Stimulated activated CD4-positive, alpha-beta T cell treated with anti-CD3 and anti-CD28 coated beads, Interleukin-2, amount 100 ng/mL, for 24 hours (primary cell): Measurements from ENCODE around the gene ALOX12B.
A peak's percentile ranks its signal among the peaks of the same experiment; 100 is the strongest.
"Not testable (repeated sequence)": the region's sequence is repeated elsewhere in the genome, so short reads cannot be mapped to it uniquely, and the experiment has no call there.

ENCODE experiments used
- DNase-seq, 2 donors: peaks; one replicate each; pipeline ENCODE4 v3.0.0-alpha.2; 2020

Gene ALOX12B

GRCh38 chr17:8063761-8064534, 23.6 kb downstream of the ALOX12B start:
- no peak for DNase-seq

DNA sequence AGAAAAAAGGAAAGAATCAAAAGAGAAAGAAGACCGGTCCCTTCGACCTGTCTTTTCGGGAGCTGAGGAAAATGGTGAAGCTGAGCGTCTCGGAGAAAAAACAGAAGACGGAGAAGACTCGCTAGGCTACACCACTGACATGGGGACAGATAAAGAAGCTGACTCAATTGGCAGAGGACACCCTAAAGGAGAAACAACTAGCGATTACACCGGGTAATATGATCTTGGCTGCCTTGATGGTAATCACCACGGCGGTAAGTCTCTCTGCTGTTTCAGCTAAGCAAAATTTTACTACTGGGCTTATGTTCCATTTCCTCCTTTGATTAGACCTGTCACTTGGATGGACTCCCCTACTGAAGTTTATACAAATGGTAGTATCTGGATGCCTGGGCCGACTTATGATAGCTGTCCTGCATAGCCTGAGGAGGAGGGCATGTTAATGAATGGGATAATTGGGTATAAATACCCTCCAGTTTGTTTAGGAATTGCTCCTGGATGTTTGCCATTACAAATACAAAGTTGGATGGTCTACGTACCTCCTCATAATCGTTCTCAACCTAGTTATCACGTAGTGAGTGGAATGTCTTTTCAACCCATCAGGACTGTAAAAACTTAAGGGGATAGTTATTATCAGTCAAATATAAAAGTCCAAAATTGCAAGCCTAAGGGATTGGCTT, 24.6 kb downstream of the ALOX12B start:
- DNase-seq: no peak

GRCh38 chr17:8062435-8062806, 25.1 kb downstream of the ALOX12B start:
- no peak for DNase-seq

GRCh38 chr17:8061851-8062250, 25.7 kb downstream of the ALOX12B start:
- not testable (repeated sequence) for DNase-seq

GRCh38 chr17:8060274-8060673, 27.2 kb downstream of the ALOX12B start:
- peak; percentile 51 to 67 for DNase-seq

DNA sequence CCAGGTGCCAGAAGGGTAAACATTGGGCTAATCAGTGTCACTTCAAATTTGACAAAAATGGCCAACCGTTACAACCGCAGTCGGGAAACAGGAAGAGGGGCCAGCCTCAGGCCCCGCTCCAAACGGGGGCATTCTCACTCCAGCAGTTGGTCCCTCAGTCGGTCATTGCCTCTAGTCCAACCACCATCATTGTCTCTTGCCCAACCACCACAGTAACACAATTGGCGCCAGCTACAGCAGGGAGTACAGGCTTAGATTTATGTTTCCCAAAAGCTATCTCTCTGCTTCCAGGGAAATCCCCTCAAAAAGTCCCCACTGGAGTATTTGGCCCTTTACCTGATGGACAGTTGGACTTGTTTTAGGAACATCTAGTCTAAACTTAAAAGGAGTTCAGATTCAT, 28.4 kb downstream of the ALOX12B start:
- DNase-seq: no peak

DNA sequence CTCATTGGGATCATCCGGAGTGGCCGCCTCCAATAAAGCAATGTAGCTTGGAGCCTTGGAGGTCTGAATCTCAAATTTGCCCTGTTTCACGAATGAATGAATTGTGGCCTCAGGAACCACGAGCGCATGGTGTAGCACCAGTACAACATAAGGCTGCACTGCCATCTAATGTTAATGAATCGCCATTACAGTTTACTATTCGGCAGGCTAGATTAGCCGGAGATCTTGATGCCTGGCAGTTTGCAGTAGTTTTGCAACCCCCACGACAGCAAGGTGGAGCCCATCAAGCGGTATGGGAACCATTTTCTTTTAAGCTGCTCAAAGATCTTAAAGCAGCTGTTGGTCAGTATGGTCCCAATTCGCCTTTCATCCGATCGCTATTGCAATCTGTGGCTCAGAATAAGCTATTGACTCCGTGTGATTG, 29.8 kb downstream of the ALOX12B start:
- DNase-seq: peak; percentile 28 to 54

- DNase-seq: no peak
Measured at GRCh38 chr17:8056976-8057625, 30.4 kb downstream of the ALOX12B start.

DNA sequence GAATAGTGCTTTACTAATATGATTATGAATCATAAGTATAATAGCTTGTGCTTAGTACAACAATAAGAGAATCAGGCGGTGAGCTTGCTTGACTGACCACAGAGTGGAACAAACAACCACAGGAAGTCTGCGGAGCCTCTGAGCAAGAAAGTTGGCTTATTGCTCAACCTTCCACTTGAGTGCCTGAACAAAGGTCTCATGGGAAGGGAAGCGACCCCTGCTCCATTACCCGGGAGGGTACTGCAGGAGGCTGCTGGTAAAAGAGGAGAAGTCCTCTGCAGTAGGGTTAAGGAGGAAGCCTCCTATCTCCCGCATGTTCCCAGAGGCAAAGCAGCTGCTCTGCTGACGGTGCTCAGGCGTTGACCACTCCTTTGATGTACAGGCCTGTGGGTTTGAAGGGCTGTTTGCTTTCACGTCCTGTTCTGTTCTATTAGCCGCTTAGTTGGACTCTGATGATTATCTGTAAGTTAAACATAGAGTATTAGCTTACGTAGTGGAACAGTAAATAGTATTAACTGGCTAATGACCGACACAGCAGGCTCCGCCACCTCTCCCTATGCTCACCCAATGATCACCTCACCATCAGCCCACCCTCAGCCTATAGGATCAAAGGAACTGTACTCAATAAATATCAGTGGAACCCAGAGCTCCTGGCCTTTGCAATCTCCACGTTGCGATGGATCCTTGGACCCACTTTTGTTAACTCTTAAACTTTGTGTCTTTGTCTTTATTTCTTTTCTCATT, 31.1 kb downstream of the ALOX12B start:
- peak in 1 of 2 donors; percentile 22 for DNase-seq

GRCh38 chr17:8055851-8056231, 31.7 kb downstream of the ALOX12B start:
- DNase-seq: no peak

GRCh38 chr17:8053600-8053999, 33.9 kb downstream of the ALOX12B start:
- no peak for DNase-seq

DNA sequence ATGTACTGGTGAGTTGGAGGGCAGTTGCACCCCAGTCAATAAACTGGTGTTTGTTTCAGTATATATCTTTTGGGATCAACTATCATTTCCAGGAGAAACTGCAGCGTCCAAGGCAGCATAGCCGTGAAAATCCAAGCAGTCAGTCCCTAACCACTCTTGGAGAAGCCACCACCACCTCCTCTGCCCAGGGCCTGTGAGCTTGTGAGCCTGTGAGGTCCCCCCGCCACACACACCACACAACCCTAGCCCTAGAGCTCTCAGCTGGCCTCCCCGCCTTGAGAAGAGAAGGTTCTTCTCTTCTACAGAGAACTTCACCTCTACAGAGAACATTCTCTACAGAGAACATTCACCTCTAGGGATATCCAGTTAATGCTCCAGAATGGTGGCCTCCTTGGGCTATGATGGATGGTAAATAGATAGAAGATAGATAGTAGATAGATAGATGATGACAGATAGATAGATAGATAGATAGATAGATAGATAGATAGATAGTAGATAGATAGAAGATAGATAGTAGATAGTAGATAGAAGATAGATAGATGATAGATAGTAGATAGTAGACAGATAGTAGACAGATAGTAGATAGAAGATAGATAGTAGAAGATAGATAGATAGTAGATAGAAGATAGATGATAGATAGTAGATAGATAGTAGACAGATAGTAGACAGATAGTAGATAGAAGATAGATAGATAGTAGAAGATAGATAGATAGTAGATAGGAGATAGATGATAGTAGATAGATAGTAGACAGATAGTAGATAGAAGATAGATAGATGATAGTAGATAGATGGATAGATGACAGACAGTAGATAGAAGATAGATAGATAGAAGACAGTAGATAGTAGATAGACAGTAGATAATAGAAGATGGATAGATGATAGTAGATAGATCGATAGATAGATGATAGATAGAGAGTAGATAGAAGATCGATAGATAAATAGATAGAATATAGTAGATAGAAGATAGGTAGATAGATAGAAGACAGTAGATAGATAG, 35.0 kb downstream of the ALOX12B start:
- no peak for DNase-seq

DNA sequence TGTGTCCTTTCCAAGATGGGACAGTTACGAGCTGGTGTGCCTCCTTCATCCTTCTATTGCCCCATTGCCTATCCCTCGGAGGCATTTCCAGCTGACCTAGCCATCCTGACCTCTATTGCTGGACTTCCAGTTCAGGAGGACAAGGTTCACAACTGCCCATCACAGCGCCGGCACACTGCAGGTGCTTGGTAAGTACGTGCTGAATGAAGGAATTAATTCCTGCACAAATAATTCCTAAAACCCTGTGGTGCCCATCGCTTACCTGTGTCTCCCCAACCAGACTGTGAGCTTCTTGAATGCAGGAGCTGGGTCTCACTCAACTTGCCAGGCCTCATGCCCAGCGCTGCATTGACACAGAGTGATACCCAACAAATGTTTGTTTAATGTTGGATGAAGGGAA, 35.7 kb downstream of the ALOX12B start:
- DNase-seq: no peak

DNA sequence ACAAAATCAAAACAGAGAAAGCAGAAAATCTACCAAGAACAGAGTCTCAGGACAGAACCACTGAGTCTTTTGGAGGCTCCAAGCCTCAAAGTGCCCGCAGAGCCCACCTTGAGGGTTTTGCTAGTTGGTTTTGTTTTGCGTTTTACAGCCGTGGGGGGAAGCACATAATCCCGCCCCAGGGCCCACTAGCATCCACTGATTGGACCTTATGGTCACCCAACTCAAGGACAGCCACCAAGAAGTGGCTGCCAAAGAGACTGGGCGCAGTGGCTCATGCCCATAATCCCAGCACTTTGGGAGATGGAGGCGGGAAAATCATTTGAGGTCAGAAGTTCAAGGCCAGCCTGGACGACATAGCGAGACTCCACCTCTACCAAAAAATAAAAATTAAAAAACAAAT, 38.8 kb downstream of the ALOX12B start:
- no peak for DNase-seq

GRCh38 chr17:8048236-8048635, 39.3 kb downstream of the ALOX12B start:
- DNase-seq: no peak

- DNase-seq: no peak
Measured at GRCh38 chr17:8047769-8048110, 39.8 kb downstream of the ALOX12B start.

DNA sequence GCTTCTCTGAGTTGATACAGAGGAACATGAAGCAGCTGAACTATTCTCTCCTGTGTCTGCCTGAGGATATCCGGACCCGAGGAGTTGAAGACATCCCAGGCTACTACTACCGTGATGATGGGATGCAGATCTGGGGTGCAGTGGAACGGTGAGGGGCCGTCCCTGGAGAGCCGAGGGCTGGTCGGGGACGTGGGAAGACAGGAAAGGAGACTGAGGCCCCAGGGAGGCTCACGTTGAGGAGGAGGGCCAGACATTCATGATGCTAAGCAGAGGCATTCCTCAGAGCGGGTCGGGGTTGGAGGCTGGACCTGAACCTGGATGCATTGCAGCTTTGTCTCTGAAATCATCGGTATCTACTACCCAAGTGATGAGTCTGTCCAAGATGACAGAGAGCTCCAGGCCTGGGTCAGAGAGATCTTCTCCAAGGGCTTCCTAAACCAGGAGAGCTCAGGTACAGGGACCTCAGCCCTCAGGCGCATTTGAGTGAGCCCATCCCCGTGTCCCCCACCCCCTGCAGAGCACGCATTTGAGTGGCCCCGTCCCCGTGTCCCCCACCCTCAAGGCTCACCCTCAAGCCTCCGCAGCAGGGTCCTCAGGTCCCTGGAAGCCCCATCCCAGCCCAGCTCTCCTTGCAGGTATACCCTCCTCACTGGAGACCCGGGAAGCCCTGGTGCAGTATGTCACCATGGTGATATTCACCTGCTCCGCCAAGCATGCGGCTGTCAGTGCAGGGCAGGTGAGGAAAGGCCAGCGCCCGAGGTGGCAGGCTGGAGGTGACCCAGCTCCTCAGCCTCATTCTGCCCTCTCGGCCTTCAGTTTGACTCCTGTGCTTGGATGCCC, 40.4 kb downstream of the ALOX12B start:
- DNase-seq: no peak

DNA sequence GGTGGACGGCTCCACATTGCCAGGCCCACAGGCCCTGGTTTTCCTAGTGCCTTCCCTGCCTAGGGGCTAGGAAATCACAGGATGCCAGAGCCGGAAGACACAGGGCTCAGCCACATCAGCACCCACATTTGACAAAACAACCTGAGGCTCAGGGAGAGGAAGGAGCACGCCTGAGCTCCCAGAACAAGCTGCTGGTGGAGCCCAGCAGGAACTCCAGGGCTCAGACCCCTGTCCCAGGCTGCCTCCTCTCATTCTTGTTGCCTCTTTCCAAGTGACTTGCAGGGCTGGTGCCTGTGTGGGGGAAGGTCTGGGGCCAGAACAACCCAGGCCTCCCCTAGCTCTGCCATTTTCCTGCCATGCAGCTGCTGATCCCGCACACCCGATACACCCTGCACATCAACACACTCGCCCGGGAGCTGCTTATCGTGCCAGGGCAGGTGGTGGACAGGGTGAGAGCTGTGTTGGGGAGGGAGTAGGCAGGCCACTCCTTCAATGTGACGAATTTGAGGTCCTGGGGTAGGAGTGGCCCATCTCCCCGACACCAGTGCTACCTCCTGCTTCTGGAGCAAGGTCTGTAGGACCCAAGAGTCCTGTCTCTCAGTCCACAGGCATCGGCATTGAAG, 41.1 kb downstream of the ALOX12B start:
- DNase-seq: no peak

GRCh38 chr17:8044819-8045810, 42.4 kb downstream of the ALOX12B start:
- DNase-seq: no peak
